Heart left ventricle (tissue), 16 donors: Measurements from ENCODE around the gene TENT5C. TPM values are rescaled to one million over a fixed set of nuclear protein-coding genes. Genes with fewer than 3 reads are reported as not detected.

Source experiments
- ATAC-seq, 4 donors: fragments of 200-7000 bp; cut with Tn5 transposase; one replicate each; pipeline ENCODE4 v1.9.1; 2020 to 2022; ENCODE audit warnings: moderate library complexity in 4 of 4, mild to moderate bottlenecking in 3 of 4, moderate number of reproducible peaks in 1 of 4
- DNase-seq, 5 donors: peaks; one replicate each; pipeline ENCODE4 v3.0.0-alpha.2; 2020
- H3K27ac ChIP-seq, 12 donors: fragments of 200-600 bp; sonication (generic) in 4 of 12; one replicate each; pipeline versions ENCODE4 v1.5.0 to v1.8.0; 2016 to 2022; ENCODE audit warnings: mild to moderate bottlenecking in 2 of 12
- H3K27me3 ChIP-seq, 9 donors: fragments of 200-600 bp; sonication (generic) in 2 of 9; one replicate each; pipeline versions ENCODE4 v1.5.1 to v1.8.0; 2016 to 2022; ENCODE audit warnings: mild to moderate bottlenecking in 3 of 9
- H3K36me3 ChIP-seq, 9 donors: fragments of 200-600 bp; sonication (generic) in 2 of 9; one replicate each; pipeline versions ENCODE4 v1.5.0 to v1.8.0; 2018 to 2022; ENCODE audit warnings: mild to moderate bottlenecking in 2 of 9
- H3K4me1 ChIP-seq, 12 donors: fragments of 200-600 bp; sonication (generic) in 4 of 12; one replicate each; pipeline versions ENCODE4 v1.5.0 to v1.8.0; 2016 to 2022; ENCODE audit warnings: mild to moderate bottlenecking in 3 of 12
- H3K4me3 ChIP-seq, 12 donors: fragments of 200-600 bp; sonication (generic) in 4 of 12; one replicate each; pipeline versions ENCODE4 v1.5.0 to v1.8.0; 2017 to 2022; ENCODE audit warnings: mild to moderate bottlenecking in 9 of 12, moderate library complexity in 4 of 12
- H3K9me3 ChIP-seq, 12 donors: fragments of 200-600 bp; sonication (generic) in 4 of 12; one replicate each; pipeline versions ENCODE4 v1.5.0 to v1.8.0; 2016 to 2022; ENCODE audit warnings: mild to moderate bottlenecking in 1 of 12
- POLR2A ChIP-seq, 2 donors: fragments of 450-650 bp; IDR thresholded peaks; one replicate each; pipeline ENCODE4 v1.6.1; 2017; ENCODE audit warnings: antibody characterized with exemption in 2 of 2, mild to moderate bottlenecking in 2 of 2, moderate library complexity in 2 of 2
- WGBS, 4 donors: extraction: QIAGEN DNeasy Blood & Tissue Kit in 2 of 4; methylation state at CpG; one replicate each; pipeline versions ENCODE4 v1.1.5 to v1.1.7; 2013 to 2018; 5-methylcytosine and 5-hydroxymethylcytosine counted together
- intact Hi-C, 10 donors: fragments of 100-400 bp; cut with DNase I; formaldehyde crosslinking; loops; one replicate each; pipeline versions ENCODE4 v1.11.1 to v1.14.2; 2022
- polyA plus RNA-seq, 2 donors: library from polyadenylated mRNA; stranded (reverse); fragments of 200-250 nt; gene quantifications; one replicate each; pipeline ENCODE4 v1.2.3, GENCODE V29; 2013
- total RNA-seq, 9 donors: library from RNA; depleted of rRNA in 2 of 9; stranded (reverse); fragments of >200 nt in 2 of 9; fragmentation: NEBNext Ultra II Directional in 3 of 9; extraction: Animal tissue kit (Norgen Biotek cat#: 25700) in 3 of 9; gene quantifications; one replicate each; pipeline versions ENCODE4 v1.1.0 to v1.2.4, GENCODE V29; 2016 to 2023
- TF ChIP-seq, protein P1 (sequence below), 12 donors: fragments of 200-600 bp; sonication (generic) in 4 of 12; IDR thresholded peaks; one replicate each; pipeline versions ENCODE4 v1.5.0 to v1.8.0; 2018 to 2022; ENCODE audit warnings: antibody characterized with exemption in 12 of 12, mild to moderate bottlenecking in 5 of 12
- donor health status: ischemic (EF 13 %, LVEDD 7.1; RV severe dilation, severe dysfunction).
- donor health status: healthy with polysubstance abuse.
- donor health status: DM: no; HTN: yes; CAD: no.
- donor health status: DM: no; HTN: no; CAD: no.
- donor health status: ischemic (EF 25% LVEDD 6.9; RV normal size, moderate dysfunction).
- donor health status: ischemic (EF 25% LVEDD 5.7; RV mildly dilated, moderate dysfunction).
- donor health status: healthy.
- donor health status: DM: yes; HTN: yes; CAD: no.
- donor health status: ischemic (EF 35%, LVEDD 5.7; RV mildly dilated, moderate dysfunction).
- donor health status: nonischemic (EF 11% LVEDD 7.7; RV severe dilation, severe dysfunction).
- donor health status: DM: yes; HTN: yes; CAD: no.
- donor health status: PGD.
- donor health status: ischemic (EF 29% LVEDD 5.4; RV normal size, mild dysfunction).
- donor health status: nonischemic (EF 23%, LVEDD 6.1; RV moderate dilation, normal function).

Gene TENT5C
- total and polyA plus RNA-seq, 11 donors = 3.7 to 21.6 (median 14.5) TPM

DNA sequence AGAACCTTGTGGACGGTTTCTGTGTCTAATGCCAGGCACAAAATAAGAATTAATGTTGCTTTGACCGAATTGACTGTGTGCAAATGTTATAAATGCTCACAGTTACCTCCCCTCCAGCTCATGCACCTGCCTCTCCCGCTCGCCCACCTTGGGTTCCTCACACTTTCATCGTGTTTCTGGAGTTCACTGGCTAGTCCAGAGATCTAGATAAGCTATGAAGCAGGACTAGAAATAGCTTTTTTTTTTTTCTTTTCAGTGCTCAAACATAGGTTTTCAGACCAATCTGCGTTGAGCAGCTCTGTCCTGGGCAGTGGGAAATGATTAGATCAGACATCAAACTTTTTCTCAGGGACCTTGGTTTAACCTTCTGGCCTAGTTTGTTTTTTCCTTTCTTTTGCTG is 11.1 kb downstream of the TENT5C start:
- no peak overlapping the region for H3K4me3 ChIP-seq
- peaks cover 0 to 40% (median 24%) of the 10 kb centered on the region in 12 donors for H3K4me1 ChIP-seq
- no peaks in the 10 kb centered on the region for H3K27me3 ChIP-seq
- WGBS, 4 donors = 80 to 89% (median 83%) methylated on average over 6 of the region's 6 CpGs
- H3K36me3 ChIP-seq = no peaks in the 10 kb centered on the region
- TF ChIP-seq, protein P1, sequence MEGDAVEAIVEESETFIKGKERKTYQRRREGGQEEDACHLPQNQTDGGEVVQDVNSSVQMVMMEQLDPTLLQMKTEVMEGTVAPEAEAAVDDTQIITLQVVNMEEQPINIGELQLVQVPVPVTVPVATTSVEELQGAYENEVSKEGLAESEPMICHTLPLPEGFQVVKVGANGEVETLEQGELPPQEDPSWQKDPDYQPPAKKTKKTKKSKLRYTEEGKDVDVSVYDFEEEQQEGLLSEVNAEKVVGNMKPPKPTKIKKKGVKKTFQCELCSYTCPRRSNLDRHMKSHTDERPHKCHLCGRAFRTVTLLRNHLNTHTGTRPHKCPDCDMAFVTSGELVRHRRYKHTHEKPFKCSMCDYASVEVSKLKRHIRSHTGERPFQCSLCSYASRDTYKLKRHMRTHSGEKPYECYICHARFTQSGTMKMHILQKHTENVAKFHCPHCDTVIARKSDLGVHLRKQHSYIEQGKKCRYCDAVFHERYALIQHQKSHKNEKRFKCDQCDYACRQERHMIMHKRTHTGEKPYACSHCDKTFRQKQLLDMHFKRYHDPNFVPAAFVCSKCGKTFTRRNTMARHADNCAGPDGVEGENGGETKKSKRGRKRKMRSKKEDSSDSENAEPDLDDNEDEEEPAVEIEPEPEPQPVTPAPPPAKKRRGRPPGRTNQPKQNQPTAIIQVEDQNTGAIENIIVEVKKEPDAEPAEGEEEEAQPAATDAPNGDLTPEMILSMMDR (IDR thresholded peaks at IDR 0.05) = no peak
- TF ChIP-seq POLR2A (IDR thresholded peaks at IDR 0.05) = no peak
- no peak for DNase-seq
- H3K9me3 ChIP-seq = no peaks in the 10 kb centered on the region
- no peak for ATAC-seq
- no peak overlapping the region for H3K27ac ChIP-seq
- intact Hi-C loops = no loop called here

DNA sequence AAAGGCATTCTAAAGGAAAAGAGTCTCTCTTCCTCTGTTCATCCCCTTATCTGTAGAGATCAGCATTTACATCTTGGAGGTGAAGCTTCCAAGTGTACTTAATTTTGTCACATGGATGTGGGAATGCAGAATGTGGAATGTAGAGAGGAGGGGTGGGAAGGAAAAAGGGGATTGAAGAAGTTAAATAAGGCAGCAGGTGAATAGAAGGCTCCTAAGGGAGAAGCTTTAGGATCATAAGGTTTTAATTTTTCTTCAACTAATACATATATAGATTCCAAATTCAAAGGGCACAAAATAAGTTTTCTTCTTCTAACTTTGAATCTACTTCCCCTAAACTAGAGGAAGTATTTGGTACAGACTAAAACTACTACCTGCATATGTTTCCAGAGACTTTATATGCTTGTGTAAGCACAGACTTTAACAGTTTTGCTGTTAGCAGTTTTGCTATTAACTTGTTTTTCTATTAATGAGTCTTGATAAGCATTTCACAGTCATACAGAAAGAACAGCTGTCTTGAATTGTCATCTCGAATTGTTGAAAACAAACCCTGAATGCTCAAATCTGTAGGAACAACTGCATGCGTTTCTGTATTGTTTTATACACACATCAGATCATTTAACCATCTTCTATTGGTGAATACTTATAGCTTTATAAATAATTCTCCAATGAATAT is 12.7 kb downstream of the TENT5C start:
- peaks cover 0 to 10% (median 6%) of the 10 kb centered on the region in 9 donors for H3K36me3 ChIP-seq
- peaks cover 0 to 24% (median 11%) of the 10 kb centered on the region in 12 donors for H3K4me1 ChIP-seq
- TF ChIP-seq, protein P1 (IDR thresholded peaks at IDR 0.05) = no peak
- no peak for TF ChIP-seq POLR2A (IDR thresholded peaks at IDR 0.05)
- no peaks in the 10 kb centered on the region for H3K27me3 ChIP-seq
- intact Hi-C loops = no loop called here
- ATAC-seq (no peak), DNase-seq (no peak)
- H3K9me3 ChIP-seq = no peaks in the 10 kb centered on the region
- no peak overlapping the region for H3K27ac ChIP-seq
- no peak overlapping the region for H3K4me3 ChIP-seq
- WGBS, 4 donors = 75 to 84% (median 78%) methylated on average over 2 of the region's 2 CpGs

DNA sequence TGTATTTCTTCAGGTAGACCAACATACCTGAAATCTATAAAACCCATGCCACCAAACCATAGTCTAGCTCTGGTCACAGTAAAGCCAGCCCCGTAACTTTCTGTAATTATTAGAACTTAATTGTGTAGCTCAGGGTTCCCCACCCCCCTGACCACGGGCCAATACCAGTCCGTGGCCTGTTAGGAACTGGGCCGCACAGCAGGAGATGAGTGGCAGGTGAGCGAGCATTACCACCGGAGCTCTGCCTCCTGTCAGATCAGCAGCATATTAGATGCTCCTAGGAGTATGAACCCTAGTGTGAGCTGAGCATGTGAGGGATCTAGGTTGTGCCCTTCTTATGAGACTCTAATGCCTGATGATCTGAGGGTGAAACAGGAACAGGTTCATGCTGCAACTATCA is 14.6 kb downstream of the TENT5C start:
- Histone ChIP-seq H3K27ac (no peak overlapping the region), H3K9me3 (no peaks in the 10 kb centered on the region), H3K36me3 (peaks cover 0 to 16% (median 9%) of the 10 kb centered on the region in 9 donors), H3K4me1 (peaks cover 0 to 6% (median 0%) of the 10 kb centered on the region in 12 donors), H3K27me3 (no peaks in the 10 kb centered on the region), H3K4me3 (no peak overlapping the region)
- ATAC-seq (no peak), DNase-seq (no peak)
- 94 to 97% (median 96%) methylated on average over 6 of the region's 6 CpGs for WGBS, 4 donors
- TF ChIP-seq, protein P1 (IDR thresholded peaks at IDR 0.05) = no peak
- TF ChIP-seq POLR2A (IDR thresholded peaks at IDR 0.05) = no peak
- intact Hi-C loops = no loop called here

DNA sequence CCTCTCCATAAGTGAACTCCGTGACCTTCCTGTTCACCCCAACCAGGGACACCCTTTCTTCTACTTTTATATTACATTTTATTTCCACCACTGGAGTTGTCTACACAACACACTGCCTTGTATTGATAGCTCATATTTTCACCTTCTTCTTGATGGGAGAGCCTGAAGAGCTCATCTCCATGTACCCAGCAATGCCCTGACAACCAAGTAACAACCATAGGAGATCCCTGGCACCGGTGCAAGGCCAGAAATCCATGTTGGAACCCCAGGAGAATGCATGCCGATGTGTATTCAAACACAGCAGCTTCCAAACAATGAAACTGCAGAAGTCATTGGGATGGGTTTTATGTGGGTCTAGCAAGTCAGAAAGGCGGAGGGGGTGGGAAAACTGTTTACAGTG is 15.5 kb downstream of the TENT5C start:
- Histone ChIP-seq H3K27ac (no peak overlapping the region), H3K9me3 (no peaks in the 10 kb centered on the region), H3K36me3 (peaks cover 0 to 16% (median 9%) of the 10 kb centered on the region in 9 donors), H3K4me3 (no peak overlapping the region), H3K27me3 (no peaks in the 10 kb centered on the region), H3K4me1 (peaks cover 0 to 5% (median 0%) of the 10 kb centered on the region in 12 donors)
- DNase-seq (no peak), ATAC-seq (no peak)
- WGBS, 4 donors = 86 to 90% (median 88%) methylated on average over 4 of the region's 4 CpGs
- intact Hi-C loops = no loop called here
- TF ChIP-seq POLR2A (IDR thresholded peaks at IDR 0.05) = no peak
- TF ChIP-seq, protein P1 (IDR thresholded peaks at IDR 0.05) = no peak
